Measurements from ENCODE around the gene CEACAM16. TPM values are rescaled to one million over a fixed set of nuclear protein-coding genes. Genes with fewer than 3 reads are reported as not detected.
"Not testable (repeated sequence)": the region's sequence is repeated elsewhere in the genome, so short reads cannot be mapped to it uniquely, and the experiment has no call there.

CEACAM16 gene
- total RNA-seq, 1 experiment from 2014 or later = not detected

DNA sequence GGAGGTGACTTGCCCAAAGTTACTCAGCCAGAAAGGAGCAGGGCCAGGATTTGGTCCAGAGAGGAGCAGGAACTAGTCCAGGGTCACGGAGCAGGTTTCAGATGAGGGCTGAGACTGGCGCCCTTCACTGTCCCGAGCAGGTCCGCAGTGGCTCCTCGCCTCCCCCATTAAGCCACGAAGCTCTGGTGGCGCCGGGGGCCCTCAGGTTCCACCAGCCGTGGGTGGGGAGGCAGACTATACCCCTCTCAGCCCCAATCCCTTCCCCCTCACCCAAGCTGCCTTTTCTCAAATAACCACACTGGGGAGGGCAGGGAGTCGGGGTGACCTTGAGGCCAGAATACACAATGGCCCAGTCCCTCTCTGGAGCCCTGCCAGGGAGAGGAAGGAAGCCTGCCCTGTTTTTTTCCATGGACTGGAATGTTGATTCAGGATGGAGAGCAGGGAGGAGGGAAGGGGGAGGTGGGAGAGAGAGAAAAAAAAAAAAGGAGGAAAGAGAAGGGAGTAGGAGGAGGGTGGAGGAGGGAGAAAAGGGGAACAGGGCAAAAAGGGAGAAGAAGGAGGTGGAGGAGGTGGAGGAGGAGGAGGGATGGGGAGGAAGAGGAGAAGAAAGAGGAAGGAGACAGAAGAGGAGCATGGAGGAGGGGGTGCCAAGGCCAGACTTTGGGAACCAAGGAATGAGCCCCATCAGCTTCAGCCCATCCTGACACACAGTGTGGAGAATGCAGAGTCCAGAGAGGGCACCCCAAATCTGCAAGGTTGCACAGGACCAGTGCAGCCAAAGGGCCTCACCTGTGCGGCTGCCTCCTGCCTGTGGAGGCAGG is 19.7 kb downstream of the CEACAM16 start:
- Histone ChIP-seq H2AFZ (peak overlapping the region; percentile 50; the same call in 1 of the 2 replicates), H3K36me3 (ENCODE audit: low read depth) (no peaks in the 10 kb centered on the region), H3K4me1 (replicated peaks; ENCODE audit: insufficient read depth) (peaks cover 57% of the 10 kb centered on the region), H3K79me2 (ENCODE audit: low read depth) (no peaks in the 10 kb centered on the region), H3K4me2 (peak overlapping the region; percentile 72), H3K27me3 (ENCODE audit: insufficient read depth, low read depth) (no peaks in the 10 kb centered on the region), H3K4me3 (peak overlapping the region; percentile 32; the same call in 1 of the 2 replicates), H4K20me1 (ENCODE audit: insufficient read depth) (no peaks in the 10 kb centered on the region), H3K27ac (peak overlapping the region; percentile 86), H3F3A (ENCODE audit: insufficient read depth, low read depth) (peaks cover 37% of the 10 kb centered on the region), H3K9me2 (ENCODE audit: insufficient read depth) (no peaks in the 10 kb centered on the region), H3K9me3 (ENCODE audit: insufficient read depth, low read depth) (no peaks in the 10 kb centered on the region)
- POLR2A ChIA-PET (ENCODE audit: unreplicated experiment) = interaction anchor here (0.6 to 0.7 kb wide), 3 partner anchors 28 to 56 kb away, joined by 8 to 21 read pairs (median 11); no protein-coding TSS in a partner anchor
- CTCF ChIA-PET = interaction anchor here (0.7 to 1.0 kb wide), 3 partner anchors 9 to 30 kb away, joined by 3 to 13 read pairs (median 3); no protein-coding TSS in a partner anchor
- BruUV-seq (replicated peaks) = no TSS peak
- DNase-seq = peak; percentile 75 to 79
- intact Hi-C loops (cut with micrococcal nuclease; ENCODE audit: unreplicated experiment) = loop anchor here (2.0 kb wide), 1 partner anchor 130 kb away; no protein-coding TSS in a partner anchor
- TF ChIP-seq EZH2 (IDR thresholded peaks at IDR 0.05; ENCODE audit: low read depth) = no peak
- TF ChIP-seq, protein P1, sequence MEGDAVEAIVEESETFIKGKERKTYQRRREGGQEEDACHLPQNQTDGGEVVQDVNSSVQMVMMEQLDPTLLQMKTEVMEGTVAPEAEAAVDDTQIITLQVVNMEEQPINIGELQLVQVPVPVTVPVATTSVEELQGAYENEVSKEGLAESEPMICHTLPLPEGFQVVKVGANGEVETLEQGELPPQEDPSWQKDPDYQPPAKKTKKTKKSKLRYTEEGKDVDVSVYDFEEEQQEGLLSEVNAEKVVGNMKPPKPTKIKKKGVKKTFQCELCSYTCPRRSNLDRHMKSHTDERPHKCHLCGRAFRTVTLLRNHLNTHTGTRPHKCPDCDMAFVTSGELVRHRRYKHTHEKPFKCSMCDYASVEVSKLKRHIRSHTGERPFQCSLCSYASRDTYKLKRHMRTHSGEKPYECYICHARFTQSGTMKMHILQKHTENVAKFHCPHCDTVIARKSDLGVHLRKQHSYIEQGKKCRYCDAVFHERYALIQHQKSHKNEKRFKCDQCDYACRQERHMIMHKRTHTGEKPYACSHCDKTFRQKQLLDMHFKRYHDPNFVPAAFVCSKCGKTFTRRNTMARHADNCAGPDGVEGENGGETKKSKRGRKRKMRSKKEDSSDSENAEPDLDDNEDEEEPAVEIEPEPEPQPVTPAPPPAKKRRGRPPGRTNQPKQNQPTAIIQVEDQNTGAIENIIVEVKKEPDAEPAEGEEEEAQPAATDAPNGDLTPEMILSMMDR (conservative IDR thresholded peaks at IDR 0.05) = no peak

DNA sequence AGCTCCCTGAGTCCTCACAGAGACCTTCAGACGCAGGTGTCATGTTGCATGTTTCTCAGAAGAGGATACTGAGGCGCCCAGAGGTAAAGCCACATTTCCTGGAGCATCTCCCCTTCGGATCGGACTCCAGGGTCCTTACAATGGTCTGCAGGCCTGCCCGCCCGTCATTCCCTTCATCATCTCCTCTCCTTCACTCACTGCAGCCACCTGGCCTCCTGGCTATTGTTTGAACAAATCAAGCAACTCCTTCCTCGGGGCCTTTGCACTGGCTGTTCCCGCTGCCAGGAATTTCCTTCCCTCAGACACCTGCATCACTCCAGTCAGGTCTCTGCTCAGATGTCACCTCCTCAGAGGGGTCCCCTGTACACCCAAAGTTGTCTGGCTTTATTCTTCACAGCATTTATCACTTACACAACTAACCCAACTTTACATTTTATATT is 20.3 kb downstream of the CEACAM16 start:
- Histone ChIP-seq H2AFZ (no peak overlapping the region), H3K9me2 (ENCODE audit: insufficient read depth) (no peaks in the 10 kb centered on the region), H3K27me3 (ENCODE audit: insufficient read depth, low read depth) (no peaks in the 10 kb centered on the region), H3K9me3 (ENCODE audit: insufficient read depth, low read depth) (no peaks in the 10 kb centered on the region), H3K36me3 (ENCODE audit: low read depth) (no peaks in the 10 kb centered on the region), H3K4me3 (no peak overlapping the region), H4K20me1 (ENCODE audit: insufficient read depth) (no peaks in the 10 kb centered on the region), H3F3A (ENCODE audit: insufficient read depth, low read depth) (peaks cover 41% of the 10 kb centered on the region), H3K4me1 (replicated peaks; ENCODE audit: insufficient read depth) (peaks cover 64% of the 10 kb centered on the region), H3K4me2 (peak overlapping the region; percentile 72), H3K27ac (peak overlapping the region; percentile 86), H3K79me2 (ENCODE audit: low read depth) (no peaks in the 10 kb centered on the region)
- no peak for TF ChIP-seq EZH2 (IDR thresholded peaks at IDR 0.05; ENCODE audit: low read depth)
- TF ChIP-seq, protein P1 (conservative IDR thresholded peaks at IDR 0.05) = no peak
- intact Hi-C loops (cut with micrococcal nuclease; ENCODE audit: unreplicated experiment) = loop anchor here (2.0 kb wide), 1 partner anchor 130 kb away; no protein-coding TSS in a partner anchor
- POLR2A ChIA-PET (ENCODE audit: unreplicated experiment) = interaction anchor here (0.6 kb wide), 1 partner anchor 28 kb away, joined by 11 read pairs; no protein-coding TSS in a partner anchor
- BruUV-seq (replicated peaks) = no TSS peak
- CTCF ChIA-PET = interaction anchor here (0.7 kb wide), 1 partner anchor 53 kb away, joined by 7 read pairs; no protein-coding TSS in a partner anchor
- DNase-seq = no peak

DNA sequence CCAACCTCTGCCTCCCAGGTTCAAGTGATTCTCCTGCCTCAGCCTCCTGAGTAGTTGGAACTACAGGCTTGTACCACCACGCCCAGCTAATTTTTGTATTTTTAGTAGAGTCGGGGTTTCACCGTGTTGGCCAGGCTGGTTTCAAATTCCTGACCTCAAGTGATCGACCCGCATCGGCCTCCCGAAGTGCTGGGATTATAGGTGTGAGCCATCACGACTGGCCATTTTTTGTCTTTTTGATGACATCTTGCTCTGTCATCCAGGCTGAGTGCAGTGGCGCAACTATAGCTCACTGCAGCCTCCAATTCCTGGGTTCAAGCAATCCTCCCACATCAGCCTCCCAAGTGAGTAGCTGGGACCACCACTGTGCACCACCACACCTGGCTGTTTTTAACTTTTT is 21.4 kb downstream of the CEACAM16 start:
- H4K20me1 ChIP-seq (ENCODE audit: insufficient read depth); BruUV-seq (replicated peaks); H3K79me2 ChIP-seq (ENCODE audit: low read depth); H3K27ac ChIP-seq; H2AFZ ChIP-seq; H3K4me3 ChIP-seq; H3K4me2 ChIP-seq; H3K27me3 ChIP-seq (ENCODE audit: insufficient read depth, low read depth); DNase-seq; H3K36me3 ChIP-seq (ENCODE audit: low read depth); H3K9me2 ChIP-seq (ENCODE audit: insufficient read depth); H3K9me3 ChIP-seq (ENCODE audit: insufficient read depth, low read depth); POLR2A ChIA-PET (ENCODE audit: unreplicated experiment); intact Hi-C loops (cut with micrococcal nuclease; ENCODE audit: unreplicated experiment): not testable (repeated sequence)
- H3K4me1 ChIP-seq (replicated peaks; ENCODE audit: insufficient read depth) = peaks cover 75% of the 10 kb centered on the region
- peaks cover 49% of the 10 kb centered on the region for H3F3A ChIP-seq (ENCODE audit: insufficient read depth, low read depth)
- CTCF ChIA-PET = interaction anchor here (0.7 kb wide), 1 partner anchor 84 kb away, joined by 4 read pairs; no protein-coding TSS in a partner anchor
